Fibroblast of villous mesenchyme (primary cell): Measurements from ENCODE around the gene CACNA1C. TPM values are rescaled to one million over a fixed set of nuclear protein-coding genes. Genes with fewer than 3 reads are reported as not detected.

Experiments used
- DNase-seq: peaks from one replicate; pipeline ENCODE4 v3.0.0-alpha.2; 2010; ENCODE audit warnings: low read depth
- H3K4me3 ChIP-seq: 2 replicates; pipeline ENCODE4 v1.5.1; 2011; ENCODE audit warnings: low read depth, mild to moderate bottlenecking, low read length
- total RNA-seq: library from RNA; depleted of rRNA; stranded (reverse); fragments of >200 nt; gene quantifications from 2 replicates; pipeline ENCODE4 v1.2.3, GENCODE V29; 2012
- TF ChIP-seq, protein P1 (sequence below): IDR thresholded peaks from 2 replicates; pipeline ENCODE4 v1.5.1; 2012; ENCODE audit warnings: low read depth, mild to moderate bottlenecking, low read length; ENCODE audit not compliant: insufficient read depth

CACNA1C gene
- total RNA-seq, 1 donor, result 11.7 TPM

- DNase-seq, result no peak
- TF ChIP-seq, protein P1, sequence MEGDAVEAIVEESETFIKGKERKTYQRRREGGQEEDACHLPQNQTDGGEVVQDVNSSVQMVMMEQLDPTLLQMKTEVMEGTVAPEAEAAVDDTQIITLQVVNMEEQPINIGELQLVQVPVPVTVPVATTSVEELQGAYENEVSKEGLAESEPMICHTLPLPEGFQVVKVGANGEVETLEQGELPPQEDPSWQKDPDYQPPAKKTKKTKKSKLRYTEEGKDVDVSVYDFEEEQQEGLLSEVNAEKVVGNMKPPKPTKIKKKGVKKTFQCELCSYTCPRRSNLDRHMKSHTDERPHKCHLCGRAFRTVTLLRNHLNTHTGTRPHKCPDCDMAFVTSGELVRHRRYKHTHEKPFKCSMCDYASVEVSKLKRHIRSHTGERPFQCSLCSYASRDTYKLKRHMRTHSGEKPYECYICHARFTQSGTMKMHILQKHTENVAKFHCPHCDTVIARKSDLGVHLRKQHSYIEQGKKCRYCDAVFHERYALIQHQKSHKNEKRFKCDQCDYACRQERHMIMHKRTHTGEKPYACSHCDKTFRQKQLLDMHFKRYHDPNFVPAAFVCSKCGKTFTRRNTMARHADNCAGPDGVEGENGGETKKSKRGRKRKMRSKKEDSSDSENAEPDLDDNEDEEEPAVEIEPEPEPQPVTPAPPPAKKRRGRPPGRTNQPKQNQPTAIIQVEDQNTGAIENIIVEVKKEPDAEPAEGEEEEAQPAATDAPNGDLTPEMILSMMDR, result no peak
- H3K4me3 ChIP-seq, result no peak overlapping the region
Measured at GRCh38 chr12:2287151-2287550, 234.4 kb downstream of the CACNA1C start.

DNA sequence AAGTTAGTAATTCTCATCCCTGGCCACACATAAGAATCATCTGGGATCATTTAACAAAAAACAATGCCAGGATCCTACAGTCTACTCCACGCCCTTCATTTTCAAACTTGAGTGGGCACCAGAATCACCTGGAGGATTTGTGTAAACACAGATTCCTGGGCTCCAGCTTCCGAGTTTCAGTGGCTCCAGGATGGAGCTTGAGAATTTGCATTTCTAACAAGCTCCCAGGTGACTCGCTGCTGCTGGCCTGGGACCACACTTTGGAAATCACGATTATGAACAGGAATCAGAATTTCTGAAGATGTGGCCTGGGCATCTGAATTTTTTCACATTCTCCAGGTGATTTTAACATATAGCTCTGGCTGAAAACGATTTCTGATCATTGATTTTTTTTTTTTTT is 234.8 kb downstream of the CACNA1C start:
- TF ChIP-seq, protein P1, result no peak
- DNase-seq, result no peak
- no peak overlapping the region for H3K4me3 ChIP-seq

DNA sequence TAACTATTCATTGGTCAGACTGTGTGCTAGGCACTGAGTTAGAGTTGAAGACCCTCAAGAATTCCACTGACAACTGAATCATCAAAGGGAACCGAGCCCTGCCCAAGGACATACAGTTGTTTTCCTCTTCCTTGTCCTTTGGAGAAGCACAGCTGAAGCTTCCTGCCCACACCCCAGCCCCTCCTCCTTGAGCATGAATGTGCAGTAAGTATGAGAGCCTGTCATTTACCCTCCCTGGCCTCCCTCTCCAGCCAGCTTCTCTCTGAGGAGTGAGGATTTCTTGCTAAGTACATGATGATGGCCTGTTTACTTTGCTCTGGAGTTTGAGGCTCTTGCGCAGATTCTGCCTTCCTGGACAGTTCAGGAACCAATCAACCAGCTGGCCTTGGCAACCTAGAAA is 235.2 kb downstream of the CACNA1C start:
- H3K4me3 ChIP-seq, result no peak overlapping the region
- DNase-seq, result peak; percentile 67
- TF ChIP-seq, protein P1, result no peak

DNA sequence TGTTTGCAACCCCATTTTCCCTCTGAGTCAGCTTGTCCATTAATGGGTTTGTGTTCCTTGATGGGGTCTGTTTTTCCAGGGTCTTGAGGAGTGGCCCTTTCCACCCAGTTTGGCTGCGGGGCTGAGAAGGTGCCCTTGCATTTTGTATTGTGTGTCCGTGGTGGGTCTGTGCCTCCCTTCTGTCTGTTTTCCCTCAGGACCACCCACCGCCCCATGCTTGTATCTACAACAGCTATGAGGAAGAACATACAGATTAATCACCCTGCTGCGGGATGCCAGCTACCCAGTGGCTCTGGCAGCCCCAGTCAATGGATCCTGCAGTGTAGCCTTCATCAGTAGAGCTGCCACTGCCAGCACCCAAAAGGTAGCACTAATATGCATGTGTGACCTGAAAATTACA is 235.7 kb downstream of the CACNA1C start:
- H3K4me3 ChIP-seq, result no peak overlapping the region
- DNase-seq, result no peak
- TF ChIP-seq, protein P1, result no peak

GRCh38 chr12:2288875-2289274 is 236.1 kb downstream of the CACNA1C start:
- H3K4me3 ChIP-seq, result no peak overlapping the region
- DNase-seq, result no peak
- TF ChIP-seq, protein P1, result no peak

DNA sequence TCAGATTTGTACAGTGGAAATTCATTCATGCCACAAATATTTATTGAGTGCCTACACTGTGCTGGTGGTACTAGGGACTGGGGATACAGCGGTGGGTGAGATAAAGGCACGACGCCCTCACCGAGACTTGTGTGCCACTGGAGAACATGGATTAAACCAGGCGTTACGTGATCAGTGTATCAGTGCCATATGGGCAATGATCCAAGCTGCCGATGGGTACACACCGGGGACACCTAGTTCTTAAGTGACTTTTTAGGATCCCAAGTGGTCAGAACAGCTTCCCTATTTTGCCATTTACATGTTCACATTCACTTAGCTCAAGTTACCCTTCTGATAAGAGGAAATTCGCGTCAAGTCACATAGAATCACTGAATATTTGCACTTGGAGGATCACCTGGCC is 236.7 kb downstream of the CACNA1C start:
- no peak for DNase-seq
- no peak overlapping the region for H3K4me3 ChIP-seq
- TF ChIP-seq, protein P1, result no peak

DNA sequence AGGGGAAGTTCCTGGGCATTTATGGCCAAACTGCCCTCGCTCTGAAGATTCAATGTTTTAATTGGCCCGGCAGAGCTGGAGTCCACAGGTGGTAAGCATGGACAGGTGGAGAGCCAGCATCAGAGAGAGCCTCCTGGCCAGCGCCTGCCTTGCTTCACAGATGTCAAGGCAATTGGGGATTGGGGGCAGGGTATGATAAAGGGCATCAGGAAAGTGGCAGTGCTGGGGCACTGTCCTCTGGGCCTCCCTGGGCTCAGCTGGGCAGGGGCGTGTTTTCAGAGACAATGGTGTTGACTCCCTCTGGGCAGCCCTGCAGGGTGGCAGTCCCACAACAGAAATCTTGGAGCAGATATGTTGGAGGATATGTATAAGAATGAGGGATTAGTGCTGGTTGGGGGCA is 237.3 kb downstream of the CACNA1C start:
- no peak for DNase-seq
- TF ChIP-seq, protein P1, result no peak
- no peak overlapping the region for H3K4me3 ChIP-seq
